ENCODE data around the gene TEF.

GRCh38 chr22:41380993-41381328, 781 bp upstream of the TEF start:
- TF ChIP-seq CTCF (IDR thresholded peaks at IDR 0.05) (no peak), POLR2A (IDR thresholded peaks at IDR 0.05) (peak; percentile 74 to 78), POLR2AphosphoS5 (IDR thresholded peaks at IDR 0.05) (peak; percentile 91 to 97 (median 96)), EP300 (IDR thresholded peaks at IDR 0.05) (peak in 1 of 4 donors; percentile 48)

Measured in sigmoid colon (tissue), 4 donors.